ENCODE measurements around the gene PLA2G6. TPM values are rescaled to one million over a fixed set of nuclear protein-coding genes. Genes with fewer than 3 reads are reported as not detected.

The PLA2G6 gene
- total RNA-seq, 1 donor, result 12.3 TPM

DNA sequence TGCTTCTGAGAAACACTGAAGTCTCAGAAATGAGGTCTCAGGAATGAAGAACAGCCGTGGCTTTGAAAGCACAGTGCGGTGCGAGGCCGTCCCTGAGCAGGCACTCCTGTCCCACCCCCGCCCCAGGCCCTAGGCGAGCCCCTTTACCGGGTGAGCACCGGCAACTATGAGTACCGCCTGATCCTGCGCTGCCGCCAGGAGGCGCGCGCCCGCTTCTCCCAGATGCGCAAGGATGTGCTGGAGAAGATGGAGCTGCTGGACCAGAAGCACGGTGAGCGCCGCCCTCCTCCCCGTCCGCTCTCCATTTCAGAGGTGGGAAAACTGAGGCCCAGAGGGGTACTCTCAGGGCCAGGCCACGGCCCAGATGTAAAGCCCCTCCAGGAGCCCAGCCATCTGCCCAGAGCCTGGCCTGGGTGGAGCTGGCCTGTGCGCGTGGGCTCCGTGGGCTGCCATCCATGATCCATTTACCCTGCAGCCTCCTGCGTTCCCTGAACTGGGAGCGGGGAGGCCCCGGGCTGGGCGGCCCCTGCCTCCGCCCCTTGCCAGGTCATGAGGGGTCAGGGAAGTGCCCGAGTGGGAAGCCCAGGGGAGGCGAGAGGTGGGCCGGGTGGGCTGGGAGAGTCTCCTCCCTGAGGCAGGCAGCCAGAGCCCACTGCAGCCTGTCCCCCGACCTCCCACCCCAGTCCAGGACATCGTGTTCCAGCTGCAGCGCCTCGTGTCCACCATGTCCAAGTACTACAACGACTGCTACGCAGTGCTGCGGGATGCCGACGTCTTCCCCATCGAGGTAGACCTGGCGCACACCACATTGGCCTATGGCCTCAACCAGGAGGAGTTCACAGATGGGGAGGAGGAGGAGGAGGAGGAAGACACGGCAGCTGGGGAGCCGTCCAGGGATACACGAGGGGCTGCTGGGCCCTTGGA is 107.2 kb downstream of the PLA2G6 start:
- TF ChIP-seq, protein P1, sequence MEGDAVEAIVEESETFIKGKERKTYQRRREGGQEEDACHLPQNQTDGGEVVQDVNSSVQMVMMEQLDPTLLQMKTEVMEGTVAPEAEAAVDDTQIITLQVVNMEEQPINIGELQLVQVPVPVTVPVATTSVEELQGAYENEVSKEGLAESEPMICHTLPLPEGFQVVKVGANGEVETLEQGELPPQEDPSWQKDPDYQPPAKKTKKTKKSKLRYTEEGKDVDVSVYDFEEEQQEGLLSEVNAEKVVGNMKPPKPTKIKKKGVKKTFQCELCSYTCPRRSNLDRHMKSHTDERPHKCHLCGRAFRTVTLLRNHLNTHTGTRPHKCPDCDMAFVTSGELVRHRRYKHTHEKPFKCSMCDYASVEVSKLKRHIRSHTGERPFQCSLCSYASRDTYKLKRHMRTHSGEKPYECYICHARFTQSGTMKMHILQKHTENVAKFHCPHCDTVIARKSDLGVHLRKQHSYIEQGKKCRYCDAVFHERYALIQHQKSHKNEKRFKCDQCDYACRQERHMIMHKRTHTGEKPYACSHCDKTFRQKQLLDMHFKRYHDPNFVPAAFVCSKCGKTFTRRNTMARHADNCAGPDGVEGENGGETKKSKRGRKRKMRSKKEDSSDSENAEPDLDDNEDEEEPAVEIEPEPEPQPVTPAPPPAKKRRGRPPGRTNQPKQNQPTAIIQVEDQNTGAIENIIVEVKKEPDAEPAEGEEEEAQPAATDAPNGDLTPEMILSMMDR (IDR thresholded peaks at IDR 0.05; ENCODE audit: insufficient read depth, low read length), result peak; percentile 54
- peak; percentile 29 for DNase-seq (ENCODE audit: low read depth)
- H3K4me3 ChIP-seq (ENCODE audit: low read depth, low read length), result no peak overlapping the region

- no peak overlapping the region for H3K4me3 ChIP-seq (ENCODE audit: low read depth, low read length)
- DNase-seq (ENCODE audit: low read depth), result no peak
- TF ChIP-seq, protein P1 (IDR thresholded peaks at IDR 0.05; ENCODE audit: insufficient read depth, low read length), result no peak
These were observed 108.2 kb downstream of the PLA2G6 start for GRCh38 chr22:38073150-38074130.

DNA sequence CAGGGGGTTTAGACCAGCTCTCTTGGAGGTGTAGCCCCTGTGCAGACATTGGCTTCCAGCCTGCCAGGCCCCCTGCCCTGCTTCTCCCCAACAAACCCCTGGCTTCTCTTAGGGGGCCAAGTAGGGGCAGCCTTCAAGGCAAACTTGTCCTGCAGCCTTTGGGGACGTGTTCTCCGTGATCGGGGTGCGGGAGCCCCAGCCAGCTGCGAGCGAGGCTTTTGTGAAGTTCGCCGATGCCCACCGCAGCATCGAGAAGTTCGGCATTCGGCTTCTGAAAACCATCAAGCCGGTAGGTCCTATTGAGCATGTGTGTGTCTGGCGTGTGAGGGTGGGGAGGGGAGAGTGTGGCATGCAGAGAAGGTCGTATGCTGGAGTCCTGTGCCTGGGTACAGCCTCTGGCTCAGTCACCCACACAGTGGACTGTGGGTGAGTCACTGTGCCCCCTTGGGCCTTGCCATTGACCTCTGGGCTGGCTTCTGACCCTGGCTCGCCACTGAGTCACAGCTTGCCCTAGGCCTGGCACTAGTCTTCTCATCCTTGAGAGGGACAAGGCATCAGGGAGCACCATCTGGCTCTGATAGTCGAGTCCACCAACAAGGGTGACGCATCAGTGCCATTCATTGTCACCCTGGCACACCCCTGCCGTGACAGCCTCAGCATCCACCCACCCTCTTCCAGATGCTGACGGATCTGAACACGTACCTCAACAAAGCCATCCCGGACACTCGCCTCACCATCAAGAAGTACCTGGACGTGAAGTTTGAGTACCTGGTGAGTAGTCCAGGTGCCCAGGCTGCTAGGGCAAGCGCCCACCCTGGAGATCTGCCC is 109.1 kb downstream of the PLA2G6 start:
- TF ChIP-seq, protein P1 (IDR thresholded peaks at IDR 0.05; ENCODE audit: insufficient read depth, low read length), result no peak
- H3K4me3 ChIP-seq (ENCODE audit: low read depth, low read length), result no peak overlapping the region
- DNase-seq (ENCODE audit: low read depth), result no peak

- H3K4me3 ChIP-seq (ENCODE audit: low read depth, low read length), result no peak overlapping the region
- TF ChIP-seq, protein P1 (IDR thresholded peaks at IDR 0.05; ENCODE audit: insufficient read depth, low read length), result no peak
- no peak for DNase-seq (ENCODE audit: low read depth)
These were observed 110.0 kb downstream of the PLA2G6 start for GRCh38 chr22:38071421-38072321.

DNA sequence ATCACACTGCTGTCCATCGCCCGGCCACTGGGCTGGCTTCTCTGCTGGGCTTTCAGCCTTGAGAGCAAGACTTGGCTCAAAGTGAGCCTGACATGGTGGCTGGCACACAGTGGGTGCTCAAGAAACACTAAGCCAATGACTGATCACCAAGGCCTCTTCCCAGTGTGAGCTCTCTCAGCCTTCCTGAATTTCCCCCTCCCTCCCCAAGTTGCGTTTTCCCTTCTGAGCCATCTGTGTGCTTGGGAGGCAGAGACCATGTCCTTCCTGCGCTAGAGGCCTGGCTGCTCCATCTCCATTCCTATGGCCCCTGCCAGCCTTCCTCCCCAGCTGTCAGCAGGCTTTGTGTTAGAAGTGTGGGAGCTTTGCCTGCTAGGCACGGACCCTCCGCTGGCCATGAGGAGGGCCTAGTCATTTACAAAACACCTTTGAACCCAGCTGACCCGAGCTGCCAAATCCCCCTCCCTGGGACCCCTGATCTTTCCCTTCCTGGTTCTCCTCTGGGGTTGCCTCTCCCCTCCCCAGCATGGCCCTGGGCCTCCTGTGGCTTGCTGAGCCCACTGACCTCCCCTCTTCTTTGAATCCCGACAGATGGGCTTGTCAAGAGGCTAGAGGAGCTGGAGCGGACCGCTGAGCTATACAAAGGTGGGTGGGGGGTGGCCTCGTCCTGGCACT is 111.2 kb downstream of the PLA2G6 start:
- H3K4me3 ChIP-seq (ENCODE audit: low read depth, low read length), result no peak overlapping the region
- DNase-seq (ENCODE audit: low read depth), result no peak
- TF ChIP-seq, protein P1 (IDR thresholded peaks at IDR 0.05; ENCODE audit: insufficient read depth, low read length), result no peak
